Hematopoietic multipotent progenitor cell treated with erythropoietin and hydrocortisone succinate and interleukin-3 and kit ligand, for 17 days (in vitro differentiated cells): ENCODE measurements around the gene NPEPL1.

Experiments
- DNase-seq: peaks from one replicate; pipeline ENCODE4 v3.0.0-alpha.2; 2015; ENCODE audit warnings: low spot score

The NPEPL1 gene

GRCh38 chr20:58685988-58686387, 6.6 kb upstream of the NPEPL1 start:
- no peak for DNase-seq

GRCh38 chr20:58688414-58688813, 4.2 kb upstream of the NPEPL1 start:
- DNase-seq = no peak

- no peak for DNase-seq
Measured at GRCh38 chr20:58688840-58689239, 3.8 kb upstream of the NPEPL1 start.

GRCh38 chr20:58690396-58691135, 2.0 kb upstream of the NPEPL1 start:
- DNase-seq = no peak

- no peak for DNase-seq
Measured at GRCh38 chr20:58691773-58692578, 624 bp upstream of the NPEPL1 start.

- no peak for DNase-seq
Measured at GRCh38 chr20:58693226-58694006, 816 bp downstream of the NPEPL1 start.

- DNase-seq = no peak
Measured at GRCh38 chr20:58694241-58695083, 1.9 kb downstream of the NPEPL1 start.

- DNase-seq = no peak
Measured at GRCh38 chr20:58695084-58695722, 2.6 kb downstream of the NPEPL1 start.

GRCh38 chr20:58695895-58696375, 3.3 kb downstream of the NPEPL1 start:
- DNase-seq = no peak

- no peak for DNase-seq
Measured at GRCh38 chr20:58696411-58696961, 3.9 kb downstream of the NPEPL1 start.

- no peak for DNase-seq
Measured at GRCh38 chr20:58697201-58697866, 4.7 kb downstream of the NPEPL1 start.

- DNase-seq = no peak
Measured at GRCh38 chr20:58697867-58698703, 5.5 kb downstream of the NPEPL1 start.

GRCh38 chr20:58698741-58699622, 6.4 kb downstream of the NPEPL1 start:
- no peak for DNase-seq

- DNase-seq = no peak
Measured at GRCh38 chr20:58699623-58700107, 7.1 kb downstream of the NPEPL1 start.

GRCh38 chr20:58700121-58700821, 7.7 kb downstream of the NPEPL1 start:
- no peak for DNase-seq

GRCh38 chr20:58700823-58701222, 8.2 kb downstream of the NPEPL1 start:
- no peak for DNase-seq

- no peak for DNase-seq
Measured at GRCh38 chr20:58701431-58702160, 9.0 kb downstream of the NPEPL1 start.
